GM12801 (cell line): ENCODE results near the gene ZXDC.

Experiments
- TF ChIP-seq, protein P1 (sequence below): IDR thresholded peaks from one replicate; pipeline ENCODE4 v1.5.1; 2011; ENCODE audit warnings: control low read depth; ENCODE audit not compliant: insufficient read length; ENCODE audit errors: extremely low read depth

ZXDC gene

GRCh38 chr3:126474498-126475412 is 936 bp downstream of the ZXDC start:
- TF ChIP-seq, protein P1, sequence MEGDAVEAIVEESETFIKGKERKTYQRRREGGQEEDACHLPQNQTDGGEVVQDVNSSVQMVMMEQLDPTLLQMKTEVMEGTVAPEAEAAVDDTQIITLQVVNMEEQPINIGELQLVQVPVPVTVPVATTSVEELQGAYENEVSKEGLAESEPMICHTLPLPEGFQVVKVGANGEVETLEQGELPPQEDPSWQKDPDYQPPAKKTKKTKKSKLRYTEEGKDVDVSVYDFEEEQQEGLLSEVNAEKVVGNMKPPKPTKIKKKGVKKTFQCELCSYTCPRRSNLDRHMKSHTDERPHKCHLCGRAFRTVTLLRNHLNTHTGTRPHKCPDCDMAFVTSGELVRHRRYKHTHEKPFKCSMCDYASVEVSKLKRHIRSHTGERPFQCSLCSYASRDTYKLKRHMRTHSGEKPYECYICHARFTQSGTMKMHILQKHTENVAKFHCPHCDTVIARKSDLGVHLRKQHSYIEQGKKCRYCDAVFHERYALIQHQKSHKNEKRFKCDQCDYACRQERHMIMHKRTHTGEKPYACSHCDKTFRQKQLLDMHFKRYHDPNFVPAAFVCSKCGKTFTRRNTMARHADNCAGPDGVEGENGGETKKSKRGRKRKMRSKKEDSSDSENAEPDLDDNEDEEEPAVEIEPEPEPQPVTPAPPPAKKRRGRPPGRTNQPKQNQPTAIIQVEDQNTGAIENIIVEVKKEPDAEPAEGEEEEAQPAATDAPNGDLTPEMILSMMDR: no peak

DNA sequence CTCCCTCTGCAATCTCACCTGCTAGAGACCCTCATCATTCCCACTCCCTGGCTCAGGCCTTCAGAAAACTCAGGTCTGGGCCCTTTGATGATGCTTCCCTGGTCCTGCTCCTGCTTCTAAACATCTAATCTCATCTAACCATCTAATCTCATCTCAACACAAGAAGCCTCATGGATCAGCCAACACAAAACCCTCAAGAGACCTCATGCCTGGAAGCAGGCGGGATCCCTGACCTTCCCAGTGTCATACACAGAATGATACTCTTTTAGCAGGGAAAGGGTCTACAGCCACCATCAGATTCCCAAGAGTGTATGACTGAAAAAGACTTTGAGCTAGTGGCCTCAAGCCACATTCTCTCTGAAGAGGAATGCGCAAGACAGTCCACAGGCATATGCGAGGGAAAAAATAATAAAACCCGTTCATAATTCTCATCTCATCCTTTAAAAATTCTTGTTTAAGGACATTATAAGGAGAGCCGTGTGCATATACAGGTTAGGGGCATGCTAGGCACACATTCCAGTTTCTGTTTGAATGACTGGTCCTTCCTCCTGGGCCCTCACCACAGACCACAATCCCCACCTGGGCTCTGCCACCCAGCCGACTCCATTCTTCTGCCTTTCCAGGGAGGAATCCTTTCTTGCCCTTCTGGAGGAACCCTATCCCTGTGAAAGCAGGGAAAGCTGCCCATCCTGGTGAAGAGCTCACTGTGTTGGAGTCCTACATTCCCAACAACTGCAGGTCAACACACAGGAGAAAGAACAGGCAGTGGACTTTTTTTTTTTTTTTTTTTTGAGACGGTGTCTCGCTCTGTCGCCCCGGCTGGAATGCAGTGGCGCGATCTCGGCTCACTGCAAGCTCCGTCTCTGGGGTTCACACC is 2.2 kb downstream of the ZXDC start:
- TF ChIP-seq, protein P1: no peak

DNA sequence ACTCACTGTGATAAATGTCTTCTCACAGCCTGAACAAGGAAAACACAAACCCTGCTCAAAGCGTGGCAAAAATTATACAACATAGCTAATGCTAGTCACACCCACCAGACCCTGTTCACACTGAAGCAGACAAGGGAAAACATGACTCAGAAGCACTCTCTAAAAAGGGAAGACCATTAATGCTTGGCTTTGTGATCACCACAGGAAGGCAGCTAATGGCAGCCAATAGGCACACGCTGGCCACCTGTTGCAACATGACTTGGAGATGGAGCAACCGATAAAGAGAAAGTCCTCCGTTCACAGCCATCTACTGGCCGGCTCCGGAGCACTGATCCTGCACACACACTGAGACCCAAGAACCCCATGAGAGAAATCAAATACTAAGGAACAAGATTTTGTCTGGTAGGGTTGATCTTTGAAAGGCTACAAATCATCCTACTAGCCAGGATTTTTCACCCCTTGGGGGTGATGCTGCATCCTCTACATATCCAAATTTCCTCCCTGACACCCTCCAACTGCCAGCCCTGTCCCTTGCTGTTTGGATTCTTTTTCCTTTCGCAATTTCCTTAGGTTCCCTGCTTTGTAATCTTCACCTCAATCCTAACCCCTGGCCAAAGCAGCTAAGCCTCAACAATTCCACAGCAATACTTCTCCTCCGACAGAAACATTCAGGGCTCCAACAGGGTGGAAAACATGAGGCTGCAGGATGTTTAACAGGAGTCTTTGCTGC is 3.2 kb downstream of the ZXDC start:
- TF ChIP-seq, protein P1: no peak

- TF ChIP-seq, protein P1: no peak
These were observed 6.2 kb downstream of the ZXDC start for GRCh38 chr3:126469479-126469878.

DNA sequence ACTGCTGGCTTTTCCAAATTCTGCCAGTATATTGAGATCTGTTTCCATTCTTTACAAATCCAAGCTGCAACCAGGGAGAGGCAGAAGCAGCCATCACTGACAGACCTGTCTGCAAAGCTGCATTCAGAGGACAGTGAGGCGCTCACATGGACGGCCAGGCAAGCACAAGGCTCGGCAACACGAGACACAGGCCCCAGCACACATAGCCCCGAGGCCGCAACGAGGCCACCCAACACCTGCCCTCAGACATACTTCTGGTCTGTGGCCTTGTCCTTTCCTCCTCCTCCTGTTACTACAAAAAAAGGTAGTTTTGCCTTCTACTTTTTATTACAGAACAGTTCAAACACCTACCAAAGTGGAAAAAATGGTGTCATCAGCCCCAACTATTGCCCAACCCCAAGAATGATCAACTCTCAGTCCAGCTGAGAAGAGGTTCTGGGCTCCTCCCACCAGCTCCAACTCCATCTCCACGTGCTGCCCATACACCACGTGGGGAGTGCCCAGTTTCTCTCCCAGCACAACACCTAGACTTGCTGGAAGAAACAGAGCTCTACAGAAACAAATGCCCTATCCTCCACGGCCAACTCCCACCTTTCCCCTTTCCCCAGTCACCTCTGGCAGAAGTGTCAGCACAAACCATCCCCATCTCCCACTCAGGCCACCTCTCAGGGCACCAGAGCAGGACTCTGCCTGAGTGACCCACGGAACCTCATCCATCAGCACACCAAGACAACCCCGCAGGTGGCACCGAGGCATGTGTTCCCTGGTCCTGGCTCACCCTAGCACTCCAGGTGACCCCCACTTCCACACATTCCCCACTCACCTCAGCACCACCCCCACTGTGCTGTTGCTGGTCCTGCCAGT is 7.4 kb downstream of the ZXDC start:
- TF ChIP-seq, protein P1: no peak

GRCh38 chr3:126467611-126467955 is 8.1 kb downstream of the ZXDC start:
- TF ChIP-seq, protein P1: no peak
